OCI-LY7 (cell line): ENCODE data around the gene ANKRD17. TPM values are rescaled to one million over a fixed set of nuclear protein-coding genes. Genes with fewer than 3 reads are reported as not detected.

Source experiments
- BruUV-seq: library from RNA; stranded (reverse); fragments of 400-500 nt; replicated peaks from 2 replicates; lab custom pipeline; 2021; lab: Mats Ljungman, UMichigan
- CTCF ChIA-PET: fragments of 300-600 bp; sonication (Branson Sonifier 250); formaldehyde crosslinking; loops from one replicate; lab custom pipeline; 2022; ENCODE audit warnings: antibody characterized with exemption; ENCODE audit not compliant: unreplicated experiment; lab: Charles Lee
- POLR2A ChIA-PET: fragments of 300-600 bp; sonication (Branson Sonifier 250); formaldehyde crosslinking; loops from one replicate; lab custom pipeline; 2022; ENCODE audit warnings: antibody characterized with exemption; lab: Charles Lee
- DNase-seq: peaks from one replicate; pipeline ENCODE4 v3.0.0-alpha.2; 2015; ENCODE audit warnings: low spot score
- H2AFZ ChIP-seq: fragments of 200-600 bp; sonication (generic), shearing (Covaris generic); 2 replicates; pipeline ENCODE4 v1.6.1; 2014; ENCODE audit warnings: mild to moderate bottlenecking, antibody characterized with exemption, low read length, moderate library complexity
- H3K27ac ChIP-seq: fragments of 200-600 bp; sonication (generic); 2 replicates; pipeline ENCODE4 v1.5.1; 2014; ENCODE audit warnings: mixed run types, low read depth, mild to moderate bottlenecking, moderate library complexity, low read length, inconsistent platforms; ENCODE audit not compliant: poor library complexity, severe bottlenecking
- H3K36me3 ChIP-seq: fragments of 200-600 bp; sonication (generic); 2 replicates; pipeline ENCODE4 v1.6.1; 2014; ENCODE audit warnings: mild to moderate bottlenecking, antibody characterized with exemption, low read length, moderate library complexity, mixed read lengths; ENCODE audit not compliant: insufficient read depth
- H3K4me1 ChIP-seq: fragments of 200-600 bp; sonication (generic); 2 replicates; pipeline ENCODE4 v1.5.1; 2014; ENCODE audit warnings: mild to moderate bottlenecking, low read length; ENCODE audit not compliant: insufficient read depth, poor library complexity, severe bottlenecking
- H3K4me2 ChIP-seq: fragments of 200-600 bp; sonication (generic); 2 replicates; pipeline ENCODE4 v1.6.1; 2014; ENCODE audit warnings: mild to moderate bottlenecking, low read length
- H3K4me3 ChIP-seq: fragments of 200-600 bp; sonication (generic); 2 replicates; pipeline ENCODE4 v1.5.1; 2014; ENCODE audit warnings: mild to moderate bottlenecking, low read depth, low read length; ENCODE audit not compliant: poor library complexity, severe bottlenecking
- H3K79me2 ChIP-seq: fragments of 200-600 bp; sonication (generic); 2 replicates; pipeline ENCODE4 v1.6.1; 2016; ENCODE audit warnings: low read depth, mild to moderate bottlenecking, low read length, moderate library complexity, mixed read lengths; ENCODE audit not compliant: insufficient read depth
- H3K9me2 ChIP-seq: fragments of 200-600 bp; sonication (generic); 2 replicates; pipeline ENCODE4 v1.6.1; 2016; ENCODE audit warnings: mild to moderate bottlenecking, low read length, mixed read lengths; ENCODE audit not compliant: insufficient read depth
- H3K9me3 ChIP-seq: fragments of 200-600 bp; sonication (generic); 2 replicates; pipeline ENCODE4 v1.6.1; 2014; ENCODE audit warnings: mild to moderate bottlenecking, mixed run types, low read length, mixed read lengths
- H4K20me1 ChIP-seq: fragments of 200-600 bp; sonication (generic); 2 replicates; pipeline ENCODE4 v1.6.1; 2014; ENCODE audit warnings: mild to moderate bottlenecking, antibody characterized with exemption, low read length, moderate library complexity, mixed read lengths; ENCODE audit not compliant: insufficient read depth
- EZH2phosphoT487 ChIP-seq: fragments of 200-600 bp; sonication (generic); IDR thresholded peaks from 2 replicates; pipeline ENCODE4 v1.6.1; 2018; ENCODE audit warnings: low read depth, borderline replicate concordance, mild to moderate bottlenecking, mixed run types, antibody characterized with exemption, low read length, moderate library complexity, mixed read lengths
- intact Hi-C: fragments of 100-400 bp; cut with micrococcal nuclease; formaldehyde crosslinking; loops from one replicate; pipeline ENCODE4 v1.10.0; 2022; ENCODE audit not compliant: unreplicated experiment
- total RNA-seq, 2 experiments: library from RNA; depleted of rRNA in 1 of 2; stranded (reverse); fragments of >200 nt in 1 of 2; shearing (Covaris generic) in 1 of 2; gene quantifications; 2 replicates each; pipeline ENCODE4 v1.2.3, GENCODE V29; 2014 to 2022
- TF ChIP-seq, protein P1 (sequence below): fragments of 200-600 bp; sonication (generic); conservative IDR thresholded peaks from 2 replicates; pipeline ENCODE4 v1.5.1; 2014; ENCODE audit warnings: mild to moderate bottlenecking, antibody characterized with exemption, low read length, moderate library complexity, mixed read lengths

The ANKRD17 gene
- total RNA-seq, 2 experiments from 2014 or later = 39.4 to 77.4 TPM

DNA sequence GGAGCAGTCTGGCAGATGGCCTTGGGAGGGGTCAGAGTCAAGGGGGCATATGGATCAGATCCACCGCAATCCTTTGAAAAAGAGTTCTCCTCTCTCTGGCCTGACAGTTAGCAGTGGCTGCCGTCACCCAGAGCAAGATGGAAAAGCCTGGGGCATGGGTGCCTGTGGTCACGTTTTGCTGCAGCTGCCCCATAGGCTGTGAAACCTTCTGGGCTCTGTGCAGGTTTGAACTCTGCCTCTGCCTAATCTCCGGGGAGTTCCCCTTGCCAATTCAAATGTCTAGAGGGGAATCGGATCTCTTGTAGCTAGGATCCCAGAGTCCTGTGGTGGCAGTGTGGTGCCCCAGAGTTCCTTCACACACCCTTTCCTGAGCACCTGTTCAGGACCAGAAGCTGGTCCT, 23.4 kb upstream of the ANKRD17 start:
- H4K20me1 ChIP-seq = no peaks in the 10 kb centered on the region
- intact Hi-C loops = no loop called here
- TF ChIP-seq, protein P1, sequence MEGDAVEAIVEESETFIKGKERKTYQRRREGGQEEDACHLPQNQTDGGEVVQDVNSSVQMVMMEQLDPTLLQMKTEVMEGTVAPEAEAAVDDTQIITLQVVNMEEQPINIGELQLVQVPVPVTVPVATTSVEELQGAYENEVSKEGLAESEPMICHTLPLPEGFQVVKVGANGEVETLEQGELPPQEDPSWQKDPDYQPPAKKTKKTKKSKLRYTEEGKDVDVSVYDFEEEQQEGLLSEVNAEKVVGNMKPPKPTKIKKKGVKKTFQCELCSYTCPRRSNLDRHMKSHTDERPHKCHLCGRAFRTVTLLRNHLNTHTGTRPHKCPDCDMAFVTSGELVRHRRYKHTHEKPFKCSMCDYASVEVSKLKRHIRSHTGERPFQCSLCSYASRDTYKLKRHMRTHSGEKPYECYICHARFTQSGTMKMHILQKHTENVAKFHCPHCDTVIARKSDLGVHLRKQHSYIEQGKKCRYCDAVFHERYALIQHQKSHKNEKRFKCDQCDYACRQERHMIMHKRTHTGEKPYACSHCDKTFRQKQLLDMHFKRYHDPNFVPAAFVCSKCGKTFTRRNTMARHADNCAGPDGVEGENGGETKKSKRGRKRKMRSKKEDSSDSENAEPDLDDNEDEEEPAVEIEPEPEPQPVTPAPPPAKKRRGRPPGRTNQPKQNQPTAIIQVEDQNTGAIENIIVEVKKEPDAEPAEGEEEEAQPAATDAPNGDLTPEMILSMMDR = no peak
- TF ChIP-seq EZH2phosphoT487 = no peak
- no peak for DNase-seq
- CTCF ChIA-PET = no interaction called here
- BruUV-seq = no TSS peak
- peaks cover 3% of the 10 kb centered on the region; the same call in 1 of the 2 replicates for H3K9me3 ChIP-seq
- no peak overlapping the region for H3K4me3 ChIP-seq
- no peaks in the 10 kb centered on the region for H3K4me1 ChIP-seq
- no peaks in the 10 kb centered on the region for H3K79me2 ChIP-seq
- H3K9me2 ChIP-seq = no peaks in the 10 kb centered on the region
- POLR2A ChIA-PET = interaction anchor here (0.5 kb wide), 1 partner anchor 24 kb away, joined by 7 read pairs; the partner anchor contains the start of gene ANKRD17
- H2AFZ ChIP-seq = no peak overlapping the region
- H3K27ac ChIP-seq = no peak overlapping the region
- no peak overlapping the region for H3K4me2 ChIP-seq
- no peaks in the 10 kb centered on the region for H3K36me3 ChIP-seq

DNA sequence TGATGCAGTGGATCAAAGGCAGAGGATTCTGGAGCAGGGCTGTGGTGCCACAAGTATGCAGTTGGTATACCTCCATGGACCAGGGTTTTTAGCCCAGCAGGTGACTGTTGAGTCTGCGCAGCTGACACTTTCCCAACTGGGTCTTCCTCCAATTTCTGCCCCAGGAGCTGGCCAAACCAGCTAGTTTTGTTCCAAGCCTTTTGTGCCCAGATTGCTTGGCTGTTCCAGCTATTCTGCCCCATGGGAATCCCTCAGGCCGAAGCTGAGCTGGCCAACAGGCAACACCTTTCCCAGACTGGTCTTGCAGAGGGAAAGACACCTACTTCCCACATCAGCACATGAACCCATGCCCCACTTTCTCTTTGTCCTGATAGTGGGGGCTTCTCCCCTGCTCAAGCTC, 22.8 kb upstream of the ANKRD17 start:
- DNase-seq = no peak
- CTCF ChIA-PET = no interaction called here
- H2AFZ ChIP-seq = no peak overlapping the region
- H3K27ac ChIP-seq = no peak overlapping the region
- intact Hi-C loops = no loop called here
- H3K4me2 ChIP-seq = no peak overlapping the region
- peaks cover 3% of the 10 kb centered on the region; the same call in 1 of the 2 replicates for H3K9me3 ChIP-seq
- H3K36me3 ChIP-seq = no peaks in the 10 kb centered on the region
- no peaks in the 10 kb centered on the region for H3K4me1 ChIP-seq
- H4K20me1 ChIP-seq = no peaks in the 10 kb centered on the region
- no TSS peak for BruUV-seq
- no peaks in the 10 kb centered on the region for H3K79me2 ChIP-seq
- no peak overlapping the region for H3K4me3 ChIP-seq
- TF ChIP-seq EZH2phosphoT487 = no peak
- TF ChIP-seq, protein P1 = no peak
- POLR2A ChIA-PET = interaction anchor here (0.5 kb wide), 1 partner anchor 23 kb away, joined by 7 read pairs; the partner anchor contains the start of gene ANKRD17
- H3K9me2 ChIP-seq = no peaks in the 10 kb centered on the region

DNA sequence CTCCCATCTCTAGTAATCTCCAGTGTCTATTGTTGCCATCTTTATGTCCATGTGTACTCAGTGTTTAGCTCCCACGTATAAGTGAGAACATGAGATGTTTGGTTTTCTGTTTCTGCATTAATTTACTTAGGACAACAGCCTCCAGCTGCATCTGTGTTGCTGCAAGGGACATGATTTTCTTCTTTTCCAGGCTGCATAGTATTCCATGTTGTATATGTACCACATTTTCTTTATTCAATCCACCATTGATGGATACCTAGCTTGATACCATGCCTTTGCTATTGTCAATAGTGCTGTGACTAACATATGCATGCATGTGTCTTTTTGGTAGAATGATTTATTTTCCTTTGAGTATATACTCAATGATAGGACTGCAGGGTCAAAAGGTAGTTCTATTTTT, 18.6 kb upstream of the ANKRD17 start:
- POLR2A ChIA-PET = no interaction called here
- H3K27ac ChIP-seq = no peak overlapping the region
- CTCF ChIA-PET = no interaction called here

More for the DNA sequence above, 18.6 kb upstream of the ANKRD17 start:
- H3K4me3 ChIP-seq = no peak overlapping the region
- H2AFZ ChIP-seq = no peak overlapping the region
- TF ChIP-seq, protein P1 = no peak
- no peak for TF ChIP-seq EZH2phosphoT487
- no TSS peak for BruUV-seq
- peaks cover 3% of the 10 kb centered on the region; the same call in 1 of the 2 replicates for H3K9me3 ChIP-seq
- no peak for DNase-seq
- intact Hi-C loops = no loop called here
- no peaks in the 10 kb centered on the region for H3K9me2 ChIP-seq
- no peaks in the 10 kb centered on the region for H3K79me2 ChIP-seq
- no peak overlapping the region for H3K4me2 ChIP-seq
- H3K4me1 ChIP-seq = no peaks in the 10 kb centered on the region
- H4K20me1 ChIP-seq = no peaks in the 10 kb centered on the region
- no peaks in the 10 kb centered on the region for H3K36me3 ChIP-seq
